ENCODE data around the gene CRYBG3.

Gene CRYBG3

GRCh38 chr3:97949743-97950142 lies 127.9 kb downstream of the CRYBG3 start:
- FAIRE-seq (no peak), DNase-seq (ENCODE audit: insufficient read length, low spot score) (no peak)
- TF ChIP-seq SPI1 (IDR thresholded peaks at IDR 0.05; ENCODE audit: low read depth, low read length) (no peak), POLR2A (IDR thresholded peaks at IDR 0.05; ENCODE audit: low read depth, low read length) (no peak), POLR2AphosphoS5 (IDR thresholded peaks at IDR 0.05; ENCODE audit: low read depth, low read length) (no peak), TAF1 (IDR thresholded peaks at IDR 0.05; ENCODE audit: low read depth, low read length) (no peak), PAX5 (IDR thresholded peaks at IDR 0.05; ENCODE audit: insufficient read depth, low read length, severe bottlenecking) (no peak), POU2F2 (IDR thresholded peaks at IDR 0.05; ENCODE audit: low read depth, low read length) (no peak)

GRCh38 chr3:97950360-97950759 lies 128.5 kb downstream of the CRYBG3 start:
- DNase-seq (ENCODE audit: insufficient read length, low spot score) (no peak), FAIRE-seq (no peak)
- no peak for TF ChIP-seq POU2F2 (IDR thresholded peaks at IDR 0.05; ENCODE audit: low read depth, low read length)
- TF ChIP-seq POLR2A (IDR thresholded peaks at IDR 0.05; ENCODE audit: low read depth, low read length), result no peak
- no peak for TF ChIP-seq POLR2AphosphoS5 (IDR thresholded peaks at IDR 0.05; ENCODE audit: low read depth, low read length)
- no peak for TF ChIP-seq PAX5 (IDR thresholded peaks at IDR 0.05; ENCODE audit: insufficient read depth, low read length, severe bottlenecking)
- TF ChIP-seq SPI1 (IDR thresholded peaks at IDR 0.05; ENCODE audit: low read depth, low read length), result no peak
- TF ChIP-seq TAF1 (IDR thresholded peaks at IDR 0.05; ENCODE audit: low read depth, low read length), result no peak

- FAIRE-seq (no peak), DNase-seq (ENCODE audit: insufficient read length, low spot score) (no peak)
- TF ChIP-seq POU2F2 (IDR thresholded peaks at IDR 0.05; ENCODE audit: low read depth, low read length) (no peak), POLR2A (IDR thresholded peaks at IDR 0.05; ENCODE audit: low read depth, low read length) (no peak), TAF1 (IDR thresholded peaks at IDR 0.05; ENCODE audit: low read depth, low read length) (no peak), POLR2AphosphoS5 (IDR thresholded peaks at IDR 0.05; ENCODE audit: low read depth, low read length) (no peak), PAX5 (IDR thresholded peaks at IDR 0.05; ENCODE audit: insufficient read depth, low read length, severe bottlenecking) (no peak), SPI1 (IDR thresholded peaks at IDR 0.05; ENCODE audit: low read depth, low read length) (no peak)
Observed at GRCh38 chr3:97952280-97952679, 130.5 kb downstream of the CRYBG3 start.

- FAIRE-seq, result no peak
- no peak for DNase-seq (ENCODE audit: insufficient read length, low spot score)
- TF ChIP-seq POLR2A (IDR thresholded peaks at IDR 0.05; ENCODE audit: low read depth, low read length), result no peak
Observed at GRCh38 chr3:97952872-97953271, 131.1 kb downstream of the CRYBG3 start.

- FAIRE-seq, result peak; percentile 13
- TF ChIP-seq TAF1 (IDR thresholded peaks at IDR 0.05; ENCODE audit: low read depth, low read length) (no peak), SPI1 (IDR thresholded peaks at IDR 0.05; ENCODE audit: low read depth, low read length) (peak; percentile 84), POU2F2 (IDR thresholded peaks at IDR 0.05; ENCODE audit: low read depth, low read length) (no peak)
- no peak for DNase-seq (ENCODE audit: insufficient read length, low spot score)
Observed at GRCh38 chr3:97954228-97954827, 132.5 kb downstream of the CRYBG3 start.

- FAIRE-seq (peak; percentile 26), DNase-seq (ENCODE audit: insufficient read length, low spot score) (no peak)
- TF ChIP-seq SPI1 (IDR thresholded peaks at IDR 0.05; ENCODE audit: low read depth, low read length), result no peak
- TF ChIP-seq POU2F2 (IDR thresholded peaks at IDR 0.05; ENCODE audit: low read depth, low read length), result no peak
- no peak for TF ChIP-seq POLR2AphosphoS5 (IDR thresholded peaks at IDR 0.05; ENCODE audit: low read depth, low read length)
- no peak for TF ChIP-seq PAX5 (IDR thresholded peaks at IDR 0.05; ENCODE audit: insufficient read depth, low read length, severe bottlenecking)
- no peak for TF ChIP-seq POLR2A (IDR thresholded peaks at IDR 0.05; ENCODE audit: low read depth, low read length)
- TF ChIP-seq TAF1 (IDR thresholded peaks at IDR 0.05; ENCODE audit: low read depth, low read length), result no peak
Observed at GRCh38 chr3:97956051-97956450, 134.2 kb downstream of the CRYBG3 start.

- TF ChIP-seq SPI1 (IDR thresholded peaks at IDR 0.05; ENCODE audit: low read depth, low read length) (no peak), PAX5 (IDR thresholded peaks at IDR 0.05; ENCODE audit: insufficient read depth, low read length, severe bottlenecking) (no peak), POLR2A (IDR thresholded peaks at IDR 0.05; ENCODE audit: low read depth, low read length) (no peak), TAF1 (IDR thresholded peaks at IDR 0.05; ENCODE audit: low read depth, low read length) (no peak), POU2F2 (IDR thresholded peaks at IDR 0.05; ENCODE audit: low read depth, low read length) (no peak), POLR2AphosphoS5 (IDR thresholded peaks at IDR 0.05; ENCODE audit: low read depth, low read length) (no peak)
- DNase-seq (ENCODE audit: insufficient read length, low spot score) (no peak), FAIRE-seq (no peak)
Observed at GRCh38 chr3:97957617-97958311, 136.0 kb downstream of the CRYBG3 start.

- TF ChIP-seq POLR2A (IDR thresholded peaks at IDR 0.05; ENCODE audit: low read depth, low read length), result no peak
- no peak for TF ChIP-seq PAX5 (IDR thresholded peaks at IDR 0.05; ENCODE audit: insufficient read depth, low read length, severe bottlenecking)
- TF ChIP-seq SPI1 (IDR thresholded peaks at IDR 0.05; ENCODE audit: low read depth, low read length), result no peak
- TF ChIP-seq POU2F2 (IDR thresholded peaks at IDR 0.05; ENCODE audit: low read depth, low read length), result no peak
- no peak for TF ChIP-seq TAF1 (IDR thresholded peaks at IDR 0.05; ENCODE audit: low read depth, low read length)
- no peak for TF ChIP-seq POLR2AphosphoS5 (IDR thresholded peaks at IDR 0.05; ENCODE audit: low read depth, low read length)
- DNase-seq (ENCODE audit: insufficient read length, low spot score) (no peak), FAIRE-seq (no peak)
Observed at GRCh38 chr3:97958396-97958795, 136.6 kb downstream of the CRYBG3 start.

GRCh38 chr3:97958796-97959195 lies 137.0 kb downstream of the CRYBG3 start:
- FAIRE-seq, result no peak
- no peak for DNase-seq (ENCODE audit: insufficient read length, low spot score)
- TF ChIP-seq POLR2AphosphoS5 (IDR thresholded peaks at IDR 0.05; ENCODE audit: low read depth, low read length) (no peak), PAX5 (IDR thresholded peaks at IDR 0.05; ENCODE audit: insufficient read depth, low read length, severe bottlenecking) (no peak), POLR2A (IDR thresholded peaks at IDR 0.05; ENCODE audit: low read depth, low read length) (no peak), TAF1 (IDR thresholded peaks at IDR 0.05; ENCODE audit: low read depth, low read length) (no peak), SPI1 (IDR thresholded peaks at IDR 0.05; ENCODE audit: low read depth, low read length) (no peak), POU2F2 (IDR thresholded peaks at IDR 0.05; ENCODE audit: low read depth, low read length) (no peak)

- TF ChIP-seq PAX5 (IDR thresholded peaks at IDR 0.05; ENCODE audit: insufficient read depth, low read length, severe bottlenecking) (no peak), TAF1 (IDR thresholded peaks at IDR 0.05; ENCODE audit: low read depth, low read length) (no peak), POU2F2 (IDR thresholded peaks at IDR 0.05; ENCODE audit: low read depth, low read length) (no peak), POLR2A (IDR thresholded peaks at IDR 0.05; ENCODE audit: low read depth, low read length) (no peak), SPI1 (IDR thresholded peaks at IDR 0.05; ENCODE audit: low read depth, low read length) (no peak), POLR2AphosphoS5 (IDR thresholded peaks at IDR 0.05; ENCODE audit: low read depth, low read length) (no peak)
- FAIRE-seq (no peak), DNase-seq (ENCODE audit: insufficient read length, low spot score) (no peak)
Observed at GRCh38 chr3:97959872-97960271, 138.1 kb downstream of the CRYBG3 start.

All from GM12891 (cell line).